CD4-positive, alpha-beta T cell treated with Interleukin-17A for 4 hours (primary cell): ENCODE measurements around the gene RBM6.
A peak's percentile ranks its signal among the peaks of the same experiment; 100 is the strongest.

ENCODE experiments used
- DNase-seq: peaks from one replicate; pipeline ENCODE4 v3.0.0-alpha.2; 2020; ENCODE audit warnings: mixed read lengths

RBM6 gene

DNA sequence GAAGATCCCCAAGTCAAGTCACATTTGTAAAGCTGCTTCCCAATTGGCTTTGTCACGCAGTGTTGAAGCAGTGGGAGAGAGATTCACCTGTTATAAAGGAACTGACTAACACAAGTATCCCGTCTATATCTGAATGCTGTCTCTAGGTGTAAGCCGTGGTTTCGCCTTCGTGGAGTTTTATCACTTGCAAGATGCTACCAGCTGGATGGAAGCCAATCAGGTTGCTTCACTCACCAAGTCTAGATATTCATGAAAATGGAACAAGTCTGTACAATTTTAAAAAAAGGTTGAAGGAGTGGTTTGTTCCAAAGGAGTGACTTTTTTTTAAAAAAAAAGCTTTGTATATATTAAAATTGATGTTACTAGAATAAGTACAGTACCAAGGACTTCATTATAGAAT, 160.4 kb downstream of the RBM6 start:
- no peak for DNase-seq

DNA sequence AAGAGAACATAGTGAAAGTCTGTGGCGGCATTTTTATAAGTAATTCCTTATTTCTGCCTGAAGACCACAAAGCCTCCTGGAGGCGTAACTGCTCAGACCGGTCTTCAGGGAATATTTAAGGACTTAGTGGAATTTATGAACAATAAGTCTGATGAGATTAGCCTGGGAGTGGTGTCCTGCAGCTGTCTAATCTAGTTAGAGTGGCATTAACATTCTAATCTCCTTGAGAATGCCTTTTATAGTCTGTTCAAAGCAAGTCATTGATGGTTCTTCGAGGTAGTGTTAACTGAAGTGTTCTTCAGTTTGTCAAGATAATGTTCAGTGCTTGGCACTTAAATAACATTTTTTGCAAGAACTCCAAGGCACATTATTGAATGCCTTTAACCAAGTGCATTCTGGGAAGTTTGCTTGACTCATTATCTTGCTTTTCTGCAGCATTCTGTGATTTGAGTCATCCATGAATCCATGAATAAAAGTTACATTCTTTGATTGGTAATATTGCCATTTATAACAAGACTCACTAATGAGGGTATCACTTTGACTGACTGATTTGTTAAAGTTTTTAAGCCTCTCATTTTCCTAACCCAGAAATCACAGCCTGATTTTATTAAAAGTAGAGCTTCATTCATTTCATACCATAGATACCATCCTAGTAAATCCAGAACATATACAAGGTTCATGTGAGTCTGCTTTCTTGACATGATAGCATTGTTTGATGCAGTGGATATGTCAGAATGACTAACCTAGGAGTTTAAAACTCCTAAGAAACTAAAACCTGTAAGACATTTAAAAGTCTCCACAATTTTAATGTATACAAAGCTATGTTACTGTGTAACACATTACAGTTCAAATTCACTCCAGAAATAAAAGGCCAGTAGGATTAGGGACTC, 161.3 kb downstream of the RBM6 start:
- no peak for DNase-seq

DNA sequence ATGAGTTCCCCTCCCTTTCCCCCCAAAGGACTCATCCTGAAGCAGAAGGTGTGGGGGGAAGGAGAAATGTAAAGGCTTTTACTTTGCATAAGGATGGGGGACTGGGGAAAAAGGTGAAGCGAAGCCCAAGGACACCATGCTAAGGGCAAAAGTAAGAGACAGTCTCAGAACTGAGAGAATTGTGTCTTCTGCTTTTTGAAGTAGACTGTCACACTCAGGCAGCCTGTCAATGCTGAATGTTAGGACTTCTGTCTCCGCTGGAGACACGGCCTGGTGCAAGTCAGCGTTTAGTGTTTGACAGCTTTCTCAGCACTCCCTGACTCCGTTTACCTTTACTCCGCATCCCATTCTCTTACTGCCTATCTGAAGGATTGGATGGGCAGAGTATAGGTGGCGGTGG, 162.6 kb downstream of the RBM6 start:
- no peak for DNase-seq

DNA sequence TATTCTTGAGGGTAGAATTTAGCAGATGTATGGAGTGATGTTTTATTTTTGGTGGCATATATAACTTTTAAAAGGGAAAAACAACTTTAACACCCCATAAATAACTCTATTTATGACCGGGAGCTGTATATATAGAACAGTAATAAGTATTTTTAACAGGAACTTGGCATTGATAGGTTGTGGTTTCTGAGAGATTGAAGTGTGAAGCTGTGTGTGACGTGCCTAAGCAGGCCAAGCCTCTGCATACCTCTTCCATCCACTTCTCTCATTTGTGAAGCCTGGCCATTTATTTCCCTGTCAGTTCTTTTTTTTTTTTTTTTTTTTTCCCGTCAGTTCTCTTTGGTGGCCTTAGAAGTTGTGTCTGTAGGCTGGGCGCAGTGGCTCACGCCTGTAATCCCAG, 171.8 kb downstream of the RBM6 start:
- DNase-seq = no peak

DNA sequence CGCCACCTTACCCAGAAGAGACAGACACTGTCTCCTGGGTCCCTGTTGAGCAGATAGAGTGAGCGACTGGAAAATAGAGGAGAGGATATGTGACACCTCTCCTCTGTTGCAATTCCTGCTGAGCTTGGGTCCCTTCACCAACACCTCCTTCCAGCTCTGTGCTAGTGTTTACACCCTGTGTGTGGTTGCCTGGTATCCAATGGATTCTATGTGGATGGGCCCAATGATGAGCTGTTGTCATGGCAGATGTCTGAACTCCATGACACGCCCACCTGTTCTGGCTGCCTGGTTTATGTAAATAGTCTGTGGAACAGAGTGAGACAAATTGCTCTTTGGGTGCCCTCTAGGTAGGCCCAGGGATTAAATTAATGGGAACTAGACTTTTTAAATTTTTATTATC, 172.5 kb downstream of the RBM6 start:
- DNase-seq = no peak

DNA sequence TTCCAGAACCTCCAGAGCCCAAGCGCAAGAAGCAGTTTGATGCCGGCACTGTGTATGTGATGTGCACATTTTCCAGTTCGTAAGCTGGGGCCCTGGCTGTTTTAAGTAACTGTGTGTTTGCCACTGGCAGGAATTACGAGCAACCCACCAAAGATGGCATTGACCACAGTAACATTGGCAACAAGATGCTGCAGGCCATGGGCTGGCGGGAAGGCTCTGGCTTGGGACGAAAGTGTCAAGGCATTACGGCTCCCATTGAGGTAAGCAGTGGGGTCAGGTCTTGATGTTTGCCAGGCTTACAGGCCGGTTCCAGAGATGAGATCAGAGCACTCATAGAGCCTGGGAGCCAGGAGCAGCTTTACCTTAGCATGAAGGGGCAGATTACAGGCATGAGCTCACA, 177.2 kb downstream of the RBM6 start:
- no peak for DNase-seq

DNA sequence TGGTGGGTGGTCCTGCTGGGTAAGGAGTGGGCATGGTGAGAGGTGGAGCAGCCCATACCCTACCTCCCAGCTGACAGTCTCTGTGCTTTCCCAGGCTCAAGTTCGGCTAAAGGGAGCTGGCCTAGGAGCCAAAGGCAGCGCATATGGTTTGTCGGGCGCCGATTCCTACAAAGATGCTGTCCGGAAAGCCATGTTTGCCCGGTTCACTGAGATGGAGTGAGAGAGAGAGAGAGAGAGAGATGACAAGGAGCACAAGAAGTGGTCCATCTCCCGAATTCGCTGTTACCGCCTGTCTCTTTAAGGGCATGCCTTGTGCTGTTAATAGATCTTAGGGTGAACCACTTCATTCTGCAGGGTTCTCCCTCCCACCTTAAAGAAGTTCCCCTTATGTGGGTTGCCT, 178.3 kb downstream of the RBM6 start:
- no peak for DNase-seq

DNA sequence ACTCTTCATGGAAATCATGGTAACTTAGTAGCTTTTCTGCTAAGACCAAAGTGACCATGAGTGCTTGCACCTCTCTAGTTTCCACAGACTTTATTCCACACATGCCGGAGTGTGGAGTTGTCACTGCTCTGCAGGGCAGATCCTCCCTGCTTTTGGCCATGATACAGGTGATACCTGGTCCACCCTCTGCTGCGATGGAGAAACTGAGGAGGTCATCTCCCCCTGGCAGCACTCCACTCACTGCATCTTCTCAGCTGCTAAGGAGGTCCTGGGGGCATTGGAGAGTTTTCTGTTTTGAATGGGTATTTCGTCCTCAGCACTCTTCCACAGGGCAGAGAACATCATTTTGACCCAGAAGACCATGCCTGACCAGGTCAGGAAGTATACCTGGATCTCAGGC, 179.8 kb downstream of the RBM6 start:
- DNase-seq = no peak

DNA sequence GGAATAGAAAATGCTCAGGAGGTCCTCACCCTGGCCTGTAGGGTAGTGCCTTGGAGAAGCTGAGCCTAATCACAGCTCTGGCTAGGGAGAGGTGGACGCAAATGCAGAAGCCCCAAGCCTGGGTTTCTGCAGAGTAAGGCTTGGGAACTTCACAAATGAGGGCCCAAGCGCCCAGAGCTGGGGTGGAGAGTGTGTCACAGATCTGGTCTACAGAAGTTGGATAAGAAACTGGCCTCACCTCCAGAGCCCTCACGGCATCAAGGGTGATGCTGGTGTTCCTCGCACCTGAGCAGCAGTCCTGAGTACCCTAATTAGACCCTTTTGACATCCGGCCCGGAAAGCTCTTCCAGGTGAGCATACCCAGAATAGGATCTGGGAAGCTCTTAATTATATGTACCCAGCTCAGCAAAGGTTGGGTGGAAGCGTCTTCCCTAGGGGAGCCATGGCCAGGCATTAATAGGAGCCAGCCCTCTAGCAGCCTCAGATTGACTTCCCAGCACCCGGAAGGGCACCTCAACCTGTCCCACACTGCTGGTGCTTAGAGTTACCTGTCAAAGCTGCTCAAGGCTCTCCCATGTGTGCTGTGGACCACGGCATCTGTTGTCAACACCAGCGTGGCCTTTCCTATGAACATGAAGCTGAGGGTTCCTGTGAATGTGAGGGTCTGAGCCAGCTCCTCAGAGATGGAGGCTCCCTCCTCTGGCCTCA, 180.6 kb downstream of the RBM6 start:
- no peak for DNase-seq

DNA sequence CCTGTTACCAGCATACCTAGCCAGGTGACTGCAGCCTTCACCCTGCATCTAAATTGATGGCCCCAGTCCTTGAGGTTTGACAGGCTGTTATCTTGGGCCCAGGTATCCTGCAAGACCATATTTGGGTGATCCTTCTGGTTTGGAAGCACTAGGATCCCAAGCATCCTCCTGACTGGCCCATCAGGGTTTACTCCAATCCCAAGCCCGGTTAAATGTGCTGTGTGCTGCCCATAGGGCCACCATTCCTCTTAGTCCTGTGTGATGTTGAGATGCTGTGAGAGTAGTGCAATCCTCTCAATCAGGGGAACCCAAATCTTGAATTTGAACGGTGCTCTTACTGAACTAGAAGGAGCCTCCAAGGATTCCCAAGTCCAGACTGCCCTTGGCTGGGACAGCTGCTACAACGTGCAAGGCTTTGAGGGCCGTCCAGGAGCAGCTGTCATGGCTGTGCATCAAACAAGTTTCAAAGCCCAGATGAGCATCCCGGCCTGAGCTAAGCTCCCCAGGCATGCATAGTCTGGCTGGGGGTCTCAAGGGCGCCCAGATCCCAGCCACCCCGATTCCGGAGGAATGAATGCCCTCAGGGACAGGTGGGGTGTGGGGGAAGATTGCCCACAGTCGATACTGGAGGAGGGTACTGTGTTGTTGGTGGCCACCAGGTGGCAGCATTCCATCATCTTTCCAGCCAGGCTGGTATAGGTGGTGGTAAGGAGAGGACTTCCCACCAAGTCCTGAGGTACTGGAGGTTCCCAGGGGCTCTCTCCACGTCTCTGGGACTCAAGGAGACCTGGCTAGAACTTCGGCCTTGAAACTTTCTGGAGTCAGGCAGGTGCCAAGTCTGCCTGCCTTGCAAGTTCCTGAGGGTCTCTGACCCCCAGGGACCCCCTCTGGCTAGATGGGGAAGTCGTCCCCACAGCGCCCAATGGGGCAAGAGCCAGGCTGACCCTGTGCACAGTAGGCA, 181.4 kb downstream of the RBM6 start:
- DNase-seq = peak; percentile 80

DNA sequence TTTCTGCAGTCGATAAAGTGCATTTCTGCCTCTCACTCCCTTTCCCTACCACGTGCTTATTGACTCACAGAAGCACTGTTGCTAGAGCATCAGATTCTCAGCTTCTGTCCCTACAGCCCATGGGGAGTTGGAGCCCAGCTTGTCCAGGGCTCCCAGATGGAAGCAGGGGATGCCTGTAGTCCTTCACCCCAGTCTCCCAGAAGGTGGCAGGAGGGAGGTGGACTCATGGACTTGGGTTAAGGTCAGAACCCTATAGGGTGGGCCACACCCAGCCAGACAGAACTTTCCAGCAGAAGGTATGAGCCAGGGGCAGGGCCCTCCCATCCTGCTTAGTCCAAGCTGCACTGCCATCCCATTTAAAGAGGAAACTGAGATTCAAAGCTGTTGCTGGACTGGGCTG, 182.1 kb downstream of the RBM6 start:
- DNase-seq = no peak

DNA sequence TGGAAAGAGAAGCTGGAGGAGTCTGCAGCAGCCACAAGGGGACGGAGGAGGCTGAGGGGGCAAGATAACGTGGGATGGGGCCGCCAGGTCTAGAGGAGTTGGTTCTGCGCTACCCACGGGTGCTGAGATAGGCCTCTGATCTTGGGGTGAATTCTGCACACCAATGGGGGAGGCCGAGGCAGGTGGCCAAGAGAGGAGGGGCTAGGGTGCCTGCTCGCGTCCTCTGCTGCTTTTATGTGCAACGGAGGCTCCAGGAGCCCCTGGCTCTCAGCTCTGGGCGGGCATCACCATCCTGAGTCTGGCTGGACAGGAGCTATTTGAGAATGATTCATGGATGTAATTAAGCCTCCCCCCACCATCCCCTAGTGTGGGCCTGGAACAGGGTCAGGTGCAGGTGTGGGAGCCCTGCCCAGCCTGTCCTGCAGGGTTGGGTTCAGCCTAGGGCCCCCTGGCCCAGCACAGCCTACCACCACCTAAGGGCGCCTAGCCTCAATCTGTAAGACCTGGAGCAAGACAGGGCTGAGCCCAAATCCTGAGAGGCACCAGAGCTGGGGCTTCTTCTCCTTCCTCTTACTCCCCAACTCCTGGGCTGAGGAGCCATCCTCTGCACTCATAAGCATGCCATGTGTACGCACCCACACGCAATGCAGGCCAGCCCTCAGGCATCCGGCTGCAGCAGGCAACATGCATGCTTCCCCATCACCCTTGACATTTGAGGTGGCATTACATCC, 182.9 kb downstream of the RBM6 start:
- no peak for DNase-seq

DNA sequence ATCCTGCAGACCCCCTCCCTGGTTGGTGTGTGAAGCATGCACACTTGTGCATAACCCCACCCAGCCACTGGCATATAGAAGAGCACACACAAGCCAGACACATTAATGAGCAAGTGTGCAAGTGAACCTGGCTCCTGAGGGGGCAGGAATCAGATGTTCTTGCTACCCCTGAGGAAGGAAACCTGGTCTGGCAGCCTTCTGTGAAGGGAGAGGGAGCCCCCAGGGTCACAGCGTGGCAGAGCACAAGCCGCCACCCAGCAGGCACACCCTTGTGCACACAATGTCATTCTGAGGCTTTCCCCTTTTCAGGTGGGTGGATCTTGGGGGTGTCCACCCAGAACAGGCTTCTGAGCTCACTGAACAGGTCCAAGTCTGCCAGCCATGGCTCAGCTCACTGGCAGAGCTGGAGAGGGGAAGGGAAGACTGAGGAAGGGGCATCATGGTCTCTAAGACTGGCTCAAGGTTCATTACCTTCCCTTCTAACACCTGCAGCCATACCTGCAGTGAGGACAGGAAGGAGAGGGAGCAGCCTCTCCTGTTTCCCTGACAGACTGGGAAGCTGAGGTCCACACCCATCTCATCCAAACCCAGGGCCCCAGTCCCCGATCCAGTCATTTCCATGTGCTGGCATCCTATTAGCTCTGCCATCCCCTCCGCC, 183.6 kb downstream of the RBM6 start:
- DNase-seq = no peak

DNA sequence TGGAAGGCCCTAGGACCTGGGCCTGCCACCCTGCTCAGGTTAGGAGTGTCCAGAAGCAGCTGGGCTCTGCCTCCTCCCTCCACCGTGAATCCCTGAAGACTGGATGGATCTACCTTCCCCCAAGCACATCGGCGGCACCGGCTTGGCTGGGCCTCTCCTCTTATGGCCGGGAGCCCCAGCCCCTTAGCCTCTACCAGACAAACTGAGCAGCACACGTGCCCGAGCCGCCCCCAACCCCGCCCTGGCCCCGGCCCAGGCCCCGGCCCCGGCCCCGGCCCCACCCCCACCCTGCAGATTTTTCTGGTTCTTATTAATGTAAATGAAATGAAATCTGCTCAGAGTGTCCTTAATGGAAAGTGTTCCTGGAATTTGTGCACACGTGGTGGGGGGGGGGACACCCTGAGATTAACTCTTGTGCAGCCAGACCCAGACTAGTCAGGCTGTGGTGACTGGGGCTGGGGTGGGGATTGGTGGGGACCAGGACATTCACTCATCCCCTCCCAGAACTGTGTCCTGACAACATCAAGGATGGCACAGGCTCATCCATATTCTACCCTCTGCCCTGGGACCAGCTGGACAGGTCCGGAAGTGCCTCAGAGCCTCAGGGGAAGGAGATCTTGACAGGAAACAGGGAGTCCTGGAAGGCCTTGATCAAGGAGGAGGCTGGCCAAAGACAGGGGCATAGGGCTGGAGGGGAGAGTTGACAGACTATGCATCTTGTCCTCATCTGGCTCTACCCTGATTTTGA, 184.3 kb downstream of the RBM6 start:
- DNase-seq = no peak

DNA sequence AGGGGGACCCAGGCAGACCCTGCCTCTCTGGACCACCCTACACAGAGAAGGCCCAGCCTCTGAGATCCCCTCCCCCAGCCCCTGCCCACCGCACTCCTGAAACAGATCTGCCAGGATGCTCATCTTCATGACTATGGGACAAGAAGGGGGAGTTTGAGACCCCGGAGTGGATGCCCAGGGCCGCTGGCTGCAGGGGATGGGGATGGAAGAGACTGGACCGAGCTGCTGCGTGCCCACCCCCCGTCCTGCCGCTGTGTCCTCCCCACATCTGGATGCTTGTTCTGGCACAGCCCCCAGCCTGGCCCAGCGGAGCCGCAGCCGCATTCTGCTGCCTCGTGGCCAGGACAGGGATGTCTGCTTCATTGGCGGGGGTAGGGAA, 184.8 kb downstream of the RBM6 start:
- DNase-seq = no peak

DNA sequence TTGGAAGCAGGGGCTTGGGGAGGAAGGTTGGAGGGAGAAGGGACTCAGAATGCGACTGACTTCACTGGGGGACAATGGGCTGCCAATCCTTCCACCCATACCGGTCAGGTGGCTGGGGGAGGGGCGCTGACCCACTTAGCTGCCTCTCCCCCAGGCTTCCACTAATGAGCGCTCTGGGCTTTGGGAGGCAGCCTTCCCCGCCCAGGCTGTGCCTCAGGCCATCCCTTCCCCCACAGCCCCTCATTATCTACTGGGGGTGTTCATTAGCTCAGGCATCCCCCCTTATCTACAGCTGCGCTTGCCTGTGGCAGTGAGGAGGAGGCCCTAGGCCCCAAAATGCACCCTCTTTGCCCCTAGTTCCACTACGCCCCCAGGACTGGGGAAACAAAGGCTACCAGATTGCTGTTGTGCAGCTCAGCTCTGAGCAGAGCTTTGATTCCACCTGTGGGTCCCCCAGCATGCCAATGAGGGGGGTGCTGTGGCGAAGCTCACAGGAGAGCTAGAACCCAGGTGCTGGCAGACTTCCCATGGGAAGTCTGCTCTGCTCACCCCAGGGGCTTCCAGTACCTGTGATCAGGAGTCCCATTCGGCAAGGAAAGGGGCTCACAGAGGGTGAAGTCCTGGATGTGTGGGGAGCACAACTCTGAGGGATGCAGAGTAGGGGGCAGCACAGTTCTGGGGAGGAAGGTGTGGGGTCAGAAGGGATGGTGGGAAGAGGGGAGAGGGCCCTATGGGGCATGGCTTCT, 185.8 kb downstream of the RBM6 start:
- no peak for DNase-seq

DNA sequence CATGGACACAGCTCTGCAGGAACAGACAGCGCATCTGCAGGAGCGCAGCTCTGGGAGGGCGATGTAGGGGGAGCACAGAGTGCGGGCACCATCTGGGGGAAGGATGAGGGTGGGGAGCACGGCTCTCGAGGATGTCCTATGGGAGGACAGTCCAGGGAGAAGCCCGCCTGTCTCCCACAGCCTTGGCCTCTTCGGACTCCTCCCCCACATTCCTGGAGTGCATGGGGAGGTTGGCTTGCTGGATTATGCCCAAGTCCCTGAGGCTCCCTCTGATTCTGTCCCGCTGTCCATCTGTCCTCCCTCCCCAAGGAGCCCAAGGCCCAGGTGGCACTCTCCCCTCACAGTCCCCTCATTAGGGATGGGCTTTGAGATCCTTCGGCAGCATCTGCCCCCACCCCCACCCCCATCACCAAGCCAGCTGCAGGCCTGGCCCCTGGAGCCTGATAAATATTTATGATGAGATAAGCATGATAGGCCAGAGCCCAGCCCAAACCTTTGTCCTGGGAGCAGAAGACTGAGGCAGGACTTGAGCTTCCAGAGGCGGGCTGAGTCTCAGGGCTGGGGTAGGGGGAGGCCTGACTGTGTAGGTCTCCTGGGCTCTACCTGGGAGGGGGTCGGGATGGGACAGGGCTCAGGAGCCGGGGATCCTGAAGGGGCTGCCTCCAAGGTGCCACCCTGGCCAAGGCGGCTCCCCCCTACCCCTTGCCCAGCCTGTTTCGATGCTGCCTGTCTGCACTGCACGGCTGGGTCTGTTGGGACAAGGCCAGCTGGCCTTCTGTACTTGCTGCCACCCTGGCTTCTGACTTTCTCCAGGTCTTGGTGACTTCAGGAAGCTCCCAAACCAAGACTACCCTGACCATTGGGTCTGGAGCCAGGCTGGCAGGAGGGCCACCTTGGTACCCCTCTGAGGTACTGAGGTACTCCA, 186.6 kb downstream of the RBM6 start:
- DNase-seq = no peak
